Activated CD4-positive, alpha-beta T cell treated with anti-CD3 and anti-CD28 coated beads for 36 hours (primary cell): ENCODE results near the gene PDE11A. TPM values are rescaled to one million over a fixed set of nuclear protein-coding genes. Genes with fewer than 3 reads are reported as not detected.

Experiments used
- ATAC-seq: fragments of 200-7000 bp; cut with Tn5 transposase; one replicate; pipeline ENCODE4 v1.10.0; 2021; ENCODE audit warnings: mild to moderate bottlenecking, moderate library complexity
- CTCF ChIA-PET: fragments of 350-600 bp; sonication (Branson Sonifier 250); formaldehyde crosslinking; loops from one replicate; lab custom pipeline; 2021; ENCODE audit warnings: antibody characterized with exemption; lab: Charles Lee
- POLR2A ChIA-PET: fragments of 350-600 bp; sonication (Branson Sonifier 250); formaldehyde crosslinking; loops from one replicate; lab custom pipeline; 2021; ENCODE audit warnings: antibody characterized with exemption, inconsistent platforms; lab: Charles Lee
- DNase-seq: peaks from one replicate; pipeline ENCODE4 v3.0.0-alpha.2; 2020
- H3K27ac Mint-ChIP-seq: one replicate; pipeline ENCODE4 v1.8.0; 2021; ENCODE audit warnings: mixed read lengths
- H3K27me3 Mint-ChIP-seq: one replicate; pipeline ENCODE4 v1.8.0; 2021; ENCODE audit warnings: mixed read lengths
- H3K36me3 Mint-ChIP-seq: one replicate; pipeline ENCODE4 v1.8.0; 2021; ENCODE audit warnings: low read depth, mixed read lengths
- H3K4me1 Mint-ChIP-seq: one replicate; pipeline ENCODE4 v1.8.0; 2021; ENCODE audit warnings: mixed read lengths
- H3K4me3 Mint-ChIP-seq: one replicate; pipeline ENCODE4 v1.8.0; 2021; ENCODE audit warnings: mild to moderate bottlenecking, moderate library complexity, mixed read lengths
- H3K9me3 Mint-ChIP-seq: one replicate; pipeline ENCODE4 v1.8.0; 2021; ENCODE audit warnings: low read depth, mixed read lengths
- intact Hi-C, 2 experiments: fragments of 100-400 bp; cut with DNase I in 1 of 2; cut with micrococcal nuclease in 1 of 2; formaldehyde crosslinking; loops; one replicate each; pipeline versions ENCODE4 v1.14.2 to v1.15.1; 2022 to 2024; cut with DNase I, micrococcal nuclease
- total RNA-seq, 2 experiments: library from RNA; stranded (reverse); gene quantifications; one replicate each; pipeline ENCODE4 v1.2.3, GENCODE V29; 2021

PDE11A gene
- total RNA-seq, 2 experiments from 2014 or later: 0.12 TPM; not detected in 1

DNA sequence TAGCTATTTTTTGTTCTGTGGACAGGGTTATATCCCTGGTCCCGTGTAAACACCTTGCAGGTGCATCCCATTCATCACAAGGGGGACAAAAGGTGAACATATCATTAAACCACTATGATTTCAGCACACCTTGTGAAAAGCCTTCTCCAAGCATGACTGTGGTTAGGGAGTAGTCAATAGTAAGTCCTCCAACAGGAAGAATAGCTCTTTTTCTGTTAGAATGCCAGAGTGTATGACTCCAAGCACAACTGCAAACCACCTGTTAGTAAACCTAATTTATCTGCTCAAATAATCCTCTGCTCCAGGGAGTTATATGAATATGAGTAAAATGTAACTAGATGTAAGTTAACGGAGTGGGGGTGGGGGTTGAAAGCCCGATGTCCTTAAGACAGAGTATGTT lies 439.5 kb downstream of the PDE11A start:
- CTCF ChIA-PET: interaction anchor here (0.6 kb wide), 1 partner anchor 446 kb away, joined by 3 read pairs; no protein-coding TSS in a partner anchor
- POLR2A ChIA-PET: no interaction called here
- intact Hi-C loops: no loop called here
- Mint-ChIP-seq H3K9me3 (no peaks in the 10 kb centered on the region), H3K4me3 (no peak overlapping the region), H3K36me3 (no peaks in the 10 kb centered on the region), H3K27ac (no peak overlapping the region), H3K27me3 (peaks cover 2% of the 10 kb centered on the region), H3K4me1 (no peaks in the 10 kb centered on the region)
- DNase-seq (no peak), ATAC-seq (no peak)

- ATAC-seq (no peak), DNase-seq (no peak)
- Mint-ChIP-seq H3K27ac (no peak overlapping the region), H3K36me3 (no peaks in the 10 kb centered on the region), H3K9me3 (no peaks in the 10 kb centered on the region), H3K4me3 (no peak overlapping the region), H3K27me3 (peaks cover 5% of the 10 kb centered on the region), H3K4me1 (no peaks in the 10 kb centered on the region)
- POLR2A ChIA-PET: no interaction called here
- CTCF ChIA-PET: interaction anchor here (1.0 kb wide), 1 partner anchor 295 kb away, joined by 3 read pairs; no protein-coding TSS in a partner anchor
- intact Hi-C loops: no loop called here
These were observed 440.9 kb downstream of the PDE11A start for GRCh38 chr2:177631680-177632079.

GRCh38 chr2:177629357-177630024 lies 443.1 kb downstream of the PDE11A start:
- H3K4me1 Mint-ChIP-seq: no peaks in the 10 kb centered on the region
- ChIA-PET POLR2A (interaction anchor here (0.7 kb wide), 1 partner anchor 131 kb away, joined by 4 read pairs; no protein-coding TSS in a partner anchor), CTCF (interaction anchor here (0.7 to 1.4 kb wide), 7 partner anchors 16 to 95 kb away, joined by 3 read pairs; no protein-coding TSS in a partner anchor)
- no peaks in the 10 kb centered on the region for H3K9me3 Mint-ChIP-seq
- no peak for DNase-seq
- ATAC-seq: no peak
- no peak overlapping the region for H3K4me3 Mint-ChIP-seq
- H3K36me3 Mint-ChIP-seq: no peaks in the 10 kb centered on the region
- peaks cover 7% of the 10 kb centered on the region for H3K27me3 Mint-ChIP-seq
- no peak overlapping the region for H3K27ac Mint-ChIP-seq
- intact Hi-C loops: no loop called here

- ChIA-PET CTCF (interaction anchor here (0.8 to 1.4 kb wide), 4 partner anchors 20 to 96 kb away, joined by 3 read pairs; no protein-coding TSS in a partner anchor), POLR2A (interaction anchor here (0.7 kb wide), 1 partner anchor 130 kb away, joined by 4 read pairs; no protein-coding TSS in a partner anchor)
These were observed 443.7 kb downstream of the PDE11A start for GRCh38 chr2:177628831-177629230.

GRCh38 chr2:177625744-177626650 lies 446.6 kb downstream of the PDE11A start:
- Mint-ChIP-seq H3K9me3 (no peaks in the 10 kb centered on the region), H3K4me1 (no peaks in the 10 kb centered on the region), H3K36me3 (no peaks in the 10 kb centered on the region), H3K27me3 (peaks cover 7% of the 10 kb centered on the region), H3K4me3 (no peak overlapping the region), H3K27ac (no peak overlapping the region)
- DNase-seq (peak; percentile 11), ATAC-seq (peak; percentile 57)
- intact Hi-C loops: no loop called here
- ChIA-PET CTCF (interaction anchor here (0.6 to 0.9 kb wide), 4 partner anchors 60 to 609 kb away, joined by 3 read pairs; no protein-coding TSS in a partner anchor), POLR2A (no interaction called here)

More at GRCh38 chr2:177628831-177629230, 443.7 kb downstream of the PDE11A start:
- H3K4me3 Mint-ChIP-seq: no peak overlapping the region
- H3K27me3 Mint-ChIP-seq: peaks cover 7% of the 10 kb centered on the region
- H3K36me3 Mint-ChIP-seq: no peaks in the 10 kb centered on the region
- DNase-seq: no peak
- no peak for ATAC-seq
- H3K27ac Mint-ChIP-seq: no peak overlapping the region
- H3K4me1 Mint-ChIP-seq: no peaks in the 10 kb centered on the region
- no peaks in the 10 kb centered on the region for H3K9me3 Mint-ChIP-seq
- intact Hi-C loops: no loop called here

DNA sequence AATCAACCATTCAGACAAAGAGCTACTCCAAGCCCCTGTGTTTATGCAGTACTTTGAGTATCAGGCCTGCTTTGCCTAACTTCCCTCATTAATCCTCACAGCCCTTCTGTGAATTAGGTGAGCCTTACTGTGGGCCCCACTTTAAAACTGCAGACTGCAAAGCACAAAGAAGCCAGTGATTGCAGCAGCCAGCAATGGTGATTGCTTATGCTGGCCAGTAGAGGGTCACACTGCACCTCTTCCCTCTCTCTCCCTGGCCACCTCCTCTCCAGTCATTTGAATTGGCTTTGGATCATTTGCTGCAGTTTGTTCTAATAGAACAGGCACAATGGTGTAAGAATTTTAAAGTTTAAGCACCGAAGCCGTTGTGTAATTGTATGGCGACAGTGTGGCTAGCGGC lies 450.1 kb downstream of the PDE11A start:
- intact Hi-C loops: no loop called here

GRCh38 chr2:177619986-177620385 lies 452.6 kb downstream of the PDE11A start:
- CTCF ChIA-PET: no interaction called here

More for the DNA sequence above, 450.1 kb downstream of the PDE11A start:
- ATAC-seq (no peak), DNase-seq (no peak)
- Mint-ChIP-seq H3K9me3 (no peaks in the 10 kb centered on the region), H3K4me1 (no peaks in the 10 kb centered on the region), H3K4me3 (no peak overlapping the region), H3K27me3 (peaks cover 5% of the 10 kb centered on the region), H3K36me3 (no peaks in the 10 kb centered on the region), H3K27ac (no peak overlapping the region)
- CTCF ChIA-PET: interaction anchor here (1.2 kb wide), 1 partner anchor 101 kb away, joined by 3 read pairs; no protein-coding TSS in a partner anchor
- POLR2A ChIA-PET: no interaction called here

DNA sequence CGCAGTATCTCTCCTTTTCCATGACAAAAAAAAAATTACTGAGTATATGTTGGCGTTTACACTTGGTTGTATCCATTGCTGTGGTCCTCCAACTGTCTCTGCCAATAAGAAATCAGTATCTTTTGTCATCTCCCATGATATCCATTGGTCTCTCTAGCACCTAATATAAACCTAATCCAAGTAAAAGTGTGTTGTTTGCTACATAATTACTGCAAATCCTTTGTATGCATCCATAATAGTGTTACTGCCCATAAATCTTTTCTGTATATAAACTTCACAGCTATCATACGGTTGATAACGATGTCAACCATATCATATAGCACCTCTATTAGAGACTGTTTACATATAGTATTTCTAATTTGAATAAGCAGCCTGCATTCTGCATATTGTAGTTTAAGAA lies 453.1 kb downstream of the PDE11A start:
- Mint-ChIP-seq H3K4me3 (peak overlapping the region; percentile 90), H3K9me3 (no peaks in the 10 kb centered on the region), H3K27ac (peak overlapping the region; percentile 98), H3K27me3 (no peaks in the 10 kb centered on the region), H3K36me3 (no peaks in the 10 kb centered on the region), H3K4me1 (no peaks in the 10 kb centered on the region)
- intact Hi-C loops: loop anchor here (1.0 to 10.0 kb wide), 7 partner anchors 66 to 1617 kb away; partner anchors contain the start of genes AGPS (in 2 of the 2), LNPK (in 1 of the 2) and RBM45 (in 1 of the 2)
- CTCF ChIA-PET: no interaction called here
- ATAC-seq (no peak), DNase-seq (no peak)
- POLR2A ChIA-PET: no interaction called here

More at GRCh38 chr2:177619986-177620385, 452.6 kb downstream of the PDE11A start:
- no peak overlapping the region for H3K27ac Mint-ChIP-seq
- no peaks in the 10 kb centered on the region for H3K36me3 Mint-ChIP-seq
- POLR2A ChIA-PET: no interaction called here
- no peak for ATAC-seq
- intact Hi-C loops: loop anchor here (1.0 to 10.0 kb wide), 7 partner anchors 67 to 1618 kb away; partner anchors contain the start of genes AGPS (in 2 of the 2), LNPK (in 1 of the 2) and RBM45 (in 1 of the 2)
- no peak for DNase-seq
- no peaks in the 10 kb centered on the region for H3K27me3 Mint-ChIP-seq
- no peaks in the 10 kb centered on the region for H3K9me3 Mint-ChIP-seq
- no peak overlapping the region for H3K4me3 Mint-ChIP-seq
- no peaks in the 10 kb centered on the region for H3K4me1 Mint-ChIP-seq

GRCh38 chr2:177618255-177619253 lies 454.0 kb downstream of the PDE11A start:
- peak; percentile 95 for ATAC-seq
- intact Hi-C loops: loop anchor here (1.0 to 10.0 kb wide), 10 partner anchors 65 to 1616 kb away; partner anchors contain the start of genes AGPS (in 2 of the 2), HNRNPA3 (in 1 of the 2), LNPK (in 1 of the 2) and NFE2L2 (in 1 of the 2)
- Mint-ChIP-seq H3K27ac (peak overlapping the region; percentile 98), H3K27me3 (no peaks in the 10 kb centered on the region), H3K36me3 (no peaks in the 10 kb centered on the region), H3K9me3 (no peaks in the 10 kb centered on the region), H3K4me1 (no peaks in the 10 kb centered on the region), H3K4me3 (peak overlapping the region; percentile 90)
- CTCF ChIA-PET: no interaction called here
- DNase-seq: peak; percentile 95
- POLR2A ChIA-PET: no interaction called here

GRCh38 chr2:177617849-177618248 lies 454.7 kb downstream of the PDE11A start:
- H3K4me1 Mint-ChIP-seq: no peaks in the 10 kb centered on the region
- ATAC-seq: no peak
- CTCF ChIA-PET: no interaction called here
- intact Hi-C loops: loop anchor here (1.0 to 10.0 kb wide), 9 partner anchors 65 to 1616 kb away; partner anchors contain the start of genes HNRNPA3 (in 1 of the 2), LNPK (in 1 of the 2), NFE2L2 (in 1 of the 2) and RBM45 (in 1 of the 2)
- H3K27ac Mint-ChIP-seq: peak overlapping the region; percentile 98
- peak overlapping the region; percentile 90 for H3K4me3 Mint-ChIP-seq
- no peaks in the 10 kb centered on the region for H3K9me3 Mint-ChIP-seq
- POLR2A ChIA-PET: no interaction called here
- no peaks in the 10 kb centered on the region for H3K27me3 Mint-ChIP-seq
- DNase-seq: no peak
- no peaks in the 10 kb centered on the region for H3K36me3 Mint-ChIP-seq
